HG03521 (cell line): ENCODE results near the gene ARPC4.
"Not testable (repeated sequence)": the region's sequence is repeated elsewhere in the genome, so short reads cannot be mapped to it uniquely, and the experiment has no call there.

Experiments
- ATAC-seq: cut with Tn5 transposase; IDR thresholded peaks from one replicate; pipeline ENCODE4 v1.9.1; 2021; ENCODE audit warnings: mild to moderate bottlenecking, moderate library complexity; ENCODE audit not compliant: unreplicated experiment

ARPC4 gene

GRCh38 chr3:9817436-9817835, 24.6 kb downstream of the ARPC4 start:
- no peak for ATAC-seq

GRCh38 chr3:9818666-9819335, 25.9 kb downstream of the ARPC4 start:
- ATAC-seq, result no peak

GRCh38 chr3:9820543-9820942, 27.7 kb downstream of the ARPC4 start:
- ATAC-seq, result no peak

- no peak for ATAC-seq
These were observed 28.1 kb downstream of the ARPC4 start for GRCh38 chr3:9820946-9821345.

- no peak for ATAC-seq
These were observed 32.7 kb downstream of the ARPC4 start for GRCh38 chr3:9825451-9826040.

GRCh38 chr3:9826815-9827573, 34.1 kb downstream of the ARPC4 start:
- ATAC-seq, result no peak

- no peak for ATAC-seq
These were observed 36.2 kb downstream of the ARPC4 start for GRCh38 chr3:9828801-9829755.

GRCh38 chr3:9831253-9831652, 38.4 kb downstream of the ARPC4 start:
- ATAC-seq, result no peak

GRCh38 chr3:9833078-9833477, 40.2 kb downstream of the ARPC4 start:
- ATAC-seq, result no peak

- no peak for ATAC-seq
These were observed 41.9 kb downstream of the ARPC4 start for GRCh38 chr3:9834520-9835380.

GRCh38 chr3:9837701-9838582, 45.1 kb downstream of the ARPC4 start:
- ATAC-seq, result no peak

- ATAC-seq, result no peak
These were observed 46.0 kb downstream of the ARPC4 start for GRCh38 chr3:9838856-9839255.

GRCh38 chr3:9841015-9841414, 48.1 kb downstream of the ARPC4 start:
- ATAC-seq, result no peak

- ATAC-seq, result peak; percentile 98
These were observed 51.0 kb downstream of the ARPC4 start, which contains the start of gene RPUSD3 for GRCh38 chr3:9843715-9844438. TSS of gene RPUSD3 (minus strand) at chr3:9844008. CDS start at chr3:9843990, 18 bp downstream.

GRCh38 chr3:9846231-9846630, 53.3 kb downstream of the ARPC4 start:
- ATAC-seq, result no peak

GRCh38 chr3:9846931-9847488, 54.1 kb downstream of the ARPC4 start:
- no peak for ATAC-seq

- ATAC-seq, result not testable (repeated sequence)
These were observed 55.0 kb downstream of the ARPC4 start for GRCh38 chr3:9847870-9848269.

GRCh38 chr3:9848860-9849259, 56.0 kb downstream of the ARPC4 start:
- ATAC-seq, result not testable (repeated sequence)
